K562 (cell line): ENCODE measurements around the gene TPI1. TPM values are rescaled to one million over a fixed set of nuclear protein-coding genes. Genes with fewer than 3 reads are reported as not detected.
A peak's percentile ranks its signal among the peaks of the same experiment; 100 is the strongest.

Experiments used
- AFF1 ChIP-seq, 2 experiments: fragments of 450-650 bp; IDR thresholded peaks; 2 replicates each; pipeline ENCODE4 v1.6.1; 2018; ENCODE audit warnings: mild to moderate bottlenecking in 2 of 2, low read depth in 1 of 2; ENCODE audit not compliant: partially characterized antibody in 2 of 2
- BRCA1 ChIP-seq, 2 experiments: fragments of 450-650 bp in 1 of 2; sonication (generic) in 1 of 2; formaldehyde crosslinking in 1 of 2; IDR thresholded peaks; 2 replicates each; pipeline versions ENCODE4 v1.5.0 to v1.6.1; 2017 to 2020; ENCODE audit warnings: mild to moderate bottlenecking in 1 of 2, missing genetic modification reagents in 1 of 2
- CBFA2T3 ChIP-seq: fragments of 450-650 bp; IDR thresholded peaks from 2 replicates; pipeline ENCODE4 v1.6.1; 2017
- E2F6 ChIP-seq, 2 experiments: IDR thresholded peaks; 2 replicates each; pipeline ENCODE4 v1.6.1; 2011; ENCODE audit warnings: borderline replicate concordance in 1 of 2, control low read depth in 1 of 2, low read depth in 1 of 2, low read length in 1 of 2, mild to moderate bottlenecking in 1 of 2, mixed read lengths in 1 of 2, moderate library complexity in 1 of 2; ENCODE audit not compliant: insufficient read depth in 1 of 2, insufficient read length in 1 of 2, poor library complexity in 1 of 2, severe bottlenecking in 1 of 2; ENCODE audit errors: extremely low read depth in 1 of 2
- EP400 ChIP-seq: fragments of 450-650 bp; IDR thresholded peaks from 2 replicates; pipeline ENCODE4 v1.6.1; 2017; ENCODE audit warnings: antibody characterized with exemption, mild to moderate bottlenecking, moderate library complexity
- ETS1 ChIP-seq: conservative IDR thresholded peaks from 2 replicates; pipeline ENCODE4 v1.6.1; 2011; ENCODE audit warnings: low read depth, mild to moderate bottlenecking, low read length; ENCODE audit not compliant: control insufficient read depth
- ETV5 ChIP-seq: sonication (generic); formaldehyde crosslinking; IDR thresholded peaks from 2 replicates; pipeline ENCODE4 v1.4.0; 2020; ENCODE audit warnings: low read depth, mild to moderate bottlenecking, missing genetic modification reagents
- MAZ ChIP-seq, 2 experiments: fragments of 450-650 bp in 1 of 2; sonication (generic) in 1 of 2; formaldehyde crosslinking; IDR thresholded peaks in 1 of 2; conservative IDR thresholded peaks in 1 of 2; 2 replicates each; pipeline versions ENCODE4 v1.4.0 to v1.5.0; 2020; ENCODE audit warnings: mild to moderate bottlenecking in 1 of 2, missing genetic modification reagents in 1 of 2
- NFRKB ChIP-seq: fragments of 450-650 bp; IDR thresholded peaks from 2 replicates; pipeline ENCODE4 v1.6.1; 2016; ENCODE audit warnings: low read depth
- POLR2G ChIP-seq: fragments of 200-400 bp; formaldehyde crosslinking; IDR thresholded peaks from 2 replicates; pipeline ENCODE4 v1.6.1; 2017; ENCODE audit warnings: low read depth, mild to moderate bottlenecking, antibody characterized with exemption, low read length, moderate library complexity
- RAD21 ChIP-seq, 2 experiments: fragments of 250-450 bp in 1 of 2; fragments of 450-650 bp in 1 of 2; sonication (Bioruptor Pico) in 1 of 2; formaldehyde crosslinking in 1 of 2; IDR thresholded peaks in 1 of 2; conservative IDR thresholded peaks in 1 of 2; 2 replicates each; pipeline versions ENCODE4 v1.4.0 to v1.8.0; 2020 to 2022; ENCODE audit warnings: mild to moderate bottlenecking in 2 of 2, moderate library complexity in 1 of 2
- RB1 ChIP-seq: fragments of 450-650 bp; IDR thresholded peaks from 2 replicates; pipeline ENCODE4 v1.6.1; 2017; ENCODE audit warnings: low read depth, mild to moderate bottlenecking
- SMARCE1 ChIP-seq: fragments of 450-650 bp; IDR thresholded peaks from 2 replicates; pipeline ENCODE4 v1.7.1; 2016; ENCODE audit warnings: mild to moderate bottlenecking
- polyA plus RNA-seq, 8 experiments: library from polyadenylated mRNA; depleted of rRNA in 4 of 8; stranded (reverse) in 5 of 8; unstranded in 3 of 8; fragments of >200 nt; fragmentation: Nextera tagmentation in 2 of 8; fragmentation: Illumina TruSeq in 1 of 8; extraction: Ambion mirVana in 2 of 8; extraction: Trizol in 1 of 8; gene quantifications; 2 replicates each; pipeline versions ENCODE4 v1.2.1 to v1.2.3, GENCODE V29; 2011 to 2014; ENCODE audit warnings: inconsistent platforms in 1 of 8, missing spikeins in 1 of 8
- total RNA-seq, 7 experiments: library from RNA; depleted of rRNA in 6 of 7; stranded (reverse); fragments of >200 nt in 6 of 7; fragmentation: Illumina TruSeq in 2 of 7; extraction: Trizol in 2 of 7; gene quantifications; 2 replicates each; pipeline versions ENCODE4 v1.2.1 to v1.2.3, GENCODE V29; 2011 to 2021; ENCODE audit warnings: low replicate concordance in 1 of 7
- TF ChIP-seq, protein P1 (sequence below): fragments of 450-650 bp; IDR thresholded peaks from 2 replicates; pipeline ENCODE4 v1.6.1; 2017; ENCODE audit warnings: antibody characterized with exemption
- TF ChIP-seq, protein P2 (sequence below): IDR thresholded peaks from 2 replicates; pipeline ENCODE4 v1.6.1; 2016; ENCODE audit warnings: missing genetic modification characterization, missing compliant biosample characterization

TPI1 gene
- total and polyA plus RNA-seq, 9 of the 15 experiments (the other 6 are each of a cell fraction or from before 2014, with no cell fraction given), result 662 to 4,971 (median 892) TPM

- TF ChIP-seq AFF1 (IDR thresholded peaks at IDR 0.05; ENCODE audit: low read depth in 1 of 2, partially characterized antibody in 2 of 2), result peak in 1 of 2 experiments; percentile 59
- TF ChIP-seq POLR2G, result peak; percentile 82
- peak; percentile 14; the same call in 1 of the 2 replicates for TF ChIP-seq RB1
- TF ChIP-seq ETV5 (CRISPR knock-in tag), result peak; percentile 20; the same call in 1 of the 2 replicates
- peak; percentile 64 for TF ChIP-seq CBFA2T3
- TF ChIP-seq, protein P1, sequence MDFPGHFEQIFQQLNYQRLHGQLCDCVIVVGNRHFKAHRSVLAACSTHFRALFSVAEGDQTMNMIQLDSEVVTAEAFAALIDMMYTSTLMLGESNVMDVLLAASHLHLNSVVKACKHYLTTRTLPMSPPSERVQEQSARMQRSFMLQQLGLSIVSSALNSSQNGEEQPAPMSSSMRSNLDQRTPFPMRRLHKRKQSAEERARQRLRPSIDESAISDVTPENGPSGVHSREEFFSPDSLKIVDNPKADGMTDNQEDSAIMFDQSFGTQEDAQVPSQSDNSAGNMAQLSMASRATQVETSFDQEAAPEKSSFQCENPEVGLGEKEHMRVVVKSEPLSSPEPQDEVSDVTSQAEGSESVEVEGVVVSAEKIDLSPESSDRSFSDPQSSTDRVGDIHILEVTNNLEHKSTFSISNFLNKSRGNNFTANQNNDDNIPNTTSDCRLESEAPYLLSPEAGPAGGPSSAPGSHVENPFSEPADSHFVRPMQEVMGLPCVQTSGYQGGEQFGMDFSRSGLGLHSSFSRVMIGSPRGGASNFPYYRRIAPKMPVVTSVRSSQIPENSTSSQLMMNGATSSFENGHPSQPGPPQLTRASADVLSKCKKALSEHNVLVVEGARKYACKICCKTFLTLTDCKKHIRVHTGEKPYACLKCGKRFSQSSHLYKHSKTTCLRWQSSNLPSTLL, result peak; percentile 16; the same call in 1 of the 2 replicates
- TF ChIP-seq, protein P2, sequence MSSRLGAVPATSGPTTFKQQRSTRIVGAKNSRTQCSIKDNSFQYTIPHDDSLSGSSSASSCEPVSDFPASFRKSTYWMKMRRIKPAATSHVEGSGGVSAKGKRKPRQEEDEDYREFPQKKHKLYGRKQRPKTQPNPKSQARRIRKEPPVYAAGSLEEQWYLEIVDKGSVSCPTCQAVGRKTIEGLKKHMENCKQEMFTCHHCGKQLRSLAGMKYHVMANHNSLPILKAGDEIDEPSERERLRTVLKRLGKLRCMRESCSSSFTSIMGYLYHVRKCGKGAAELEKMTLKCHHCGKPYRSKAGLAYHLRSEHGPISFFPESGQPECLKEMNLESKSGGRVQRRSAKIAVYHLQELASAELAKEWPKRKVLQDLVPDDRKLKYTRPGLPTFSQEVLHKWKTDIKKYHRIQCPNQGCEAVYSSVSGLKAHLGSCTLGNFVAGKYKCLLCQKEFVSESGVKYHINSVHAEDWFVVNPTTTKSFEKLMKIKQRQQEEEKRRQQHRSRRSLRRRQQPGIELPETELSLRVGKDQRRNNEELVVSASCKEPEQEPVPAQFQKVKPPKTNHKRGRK (tag), result no peak
- TF ChIP-seq NFRKB, result peak; percentile 75
- TF ChIP-seq RAD21 (CRISPR knock-in tag; conservative IDR thresholded peaks at IDR 0.05 in 1 of 2, IDR thresholded peaks at IDR 0.05 in 1 of 2), result no peak
- TF ChIP-seq EP400, result peak; percentile 88
- TF ChIP-seq MAZ (CRISPR knock-in tag; conservative IDR thresholded peaks at IDR 0.05 in 1 of 2, IDR thresholded peaks at IDR 0.05 in 1 of 2), result peak in 1 of 2 experiments; percentile 53; a peak in 2 of 4 replicates
- peak; percentile 20 to 29 for TF ChIP-seq E2F6 (IDR thresholded peaks at IDR 0.05; ENCODE audit: borderline replicate concordance in 1 of 2, extremely low read depth in 1 of 2, insufficient read depth in 1 of 2, insufficient read length in 1 of 2, low read depth in 1 of 2, low read length in 1 of 2, poor library complexity in 1 of 2, severe bottlenecking in 1 of 2)
- TF ChIP-seq SMARCE1, result peak; percentile 53; the same call in 1 of the 2 replicates
- TF ChIP-seq ETS1, result no peak
- no peak for TF ChIP-seq BRCA1 (IDR thresholded peaks at IDR 0.05)
- no peak for TF ChIP-seq BRCA1 (CRISPR knock-in tag; IDR thresholded peaks at IDR 0.05)
These were observed 38.4 kb upstream of the TPI1 start (continued) for GRCh38 chr12:6828781-6829535.
